GM18508 (cell line): ENCODE data around the gene HSPA12A.

Source experiments
- ATAC-seq: cut with Tn5 transposase; IDR thresholded peaks from one replicate; pipeline ENCODE4 v1.9.1; 2021; ENCODE audit warnings: moderate number of reproducible peaks; ENCODE audit not compliant: insufficient read depth, unreplicated experiment

HSPA12A gene

GRCh38 chr10:116696919-116697318 lies 45.4 kb downstream of the HSPA12A start:
- ATAC-seq = no peak

- ATAC-seq = no peak
Measured at GRCh38 chr10:116694927-116695268, 47.5 kb downstream of the HSPA12A start.

- no peak for ATAC-seq
Measured at GRCh38 chr10:116694243-116694926, 48.0 kb downstream of the HSPA12A start.

GRCh38 chr10:116692225-116692624 lies 50.1 kb downstream of the HSPA12A start:
- ATAC-seq = no peak

- no peak for ATAC-seq
Measured at GRCh38 chr10:116691635-116692034, 50.7 kb downstream of the HSPA12A start.

GRCh38 chr10:116690356-116691322 lies 51.7 kb downstream of the HSPA12A start:
- no peak for ATAC-seq

- no peak for ATAC-seq
Measured at GRCh38 chr10:116689744-116690143, 52.6 kb downstream of the HSPA12A start.

GRCh38 chr10:116688741-116689495 lies 53.4 kb downstream of the HSPA12A start:
- ATAC-seq = no peak

- no peak for ATAC-seq
Measured at GRCh38 chr10:116688241-116688711, 54.1 kb downstream of the HSPA12A start.

- no peak for ATAC-seq
Measured at GRCh38 chr10:116687633-116688032, 54.7 kb downstream of the HSPA12A start.

- no peak for ATAC-seq
Measured at GRCh38 chr10:116686632-116687031, 55.7 kb downstream of the HSPA12A start.

GRCh38 chr10:116685807-116686206 lies 56.6 kb downstream of the HSPA12A start:
- no peak for ATAC-seq

- ATAC-seq = no peak
Measured at GRCh38 chr10:116684781-116685180, 57.6 kb downstream of the HSPA12A start.

- ATAC-seq = no peak
Measured at GRCh38 chr10:116683821-116684220, 58.5 kb downstream of the HSPA12A start.

- ATAC-seq = no peak
Measured at GRCh38 chr10:116683166-116683565, 59.2 kb downstream of the HSPA12A start.

- no peak for ATAC-seq
Measured at GRCh38 chr10:116679351-116679750, 63.0 kb downstream of the HSPA12A start.

- no peak for ATAC-seq
Measured at GRCh38 chr10:116676633-116677032, 65.7 kb downstream of the HSPA12A start.

GRCh38 chr10:116676118-116676517 lies 66.2 kb downstream of the HSPA12A start:
- ATAC-seq = no peak

GRCh38 chr10:116674901-116675423 lies 67.4 kb downstream of the HSPA12A start:
- no peak for ATAC-seq

- no peak for ATAC-seq
Measured at GRCh38 chr10:116673866-116674265, 68.5 kb downstream of the HSPA12A start.
